Measurements from ENCODE around the gene COL23A1.

Gene COL23A1

GRCh38 chr5:178421699-178422399, 168.3 kb downstream of the COL23A1 start:
- DNase-seq (ENCODE audit: low read depth in 2 of 2) = no peak

GRCh38 chr5:178421128-178421527, 169.1 kb downstream of the COL23A1 start:
- DNase-seq (ENCODE audit: low read depth in 2 of 2) = no peak

GRCh38 chr5:178420354-178420781, 169.8 kb downstream of the COL23A1 start:
- DNase-seq (ENCODE audit: low read depth in 2 of 2) = no peak

DNA sequence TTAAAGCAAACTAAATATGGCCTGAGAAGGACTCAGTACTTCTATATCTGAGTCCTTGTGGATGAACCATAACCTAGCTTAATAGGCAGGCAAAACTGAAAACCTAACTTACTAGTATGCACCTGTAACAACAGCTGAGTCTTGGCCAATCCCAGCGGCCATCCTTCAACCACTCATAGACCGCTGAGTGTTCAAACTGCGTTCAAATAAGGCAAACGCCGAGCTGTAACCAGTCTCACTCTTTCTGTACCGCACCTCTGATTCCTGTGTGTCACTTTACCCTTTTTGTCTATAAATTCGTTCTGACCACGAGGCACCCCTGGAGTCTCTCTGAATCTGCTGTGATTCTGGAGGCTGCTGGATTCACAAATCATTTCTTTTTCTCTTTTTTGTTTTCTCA, 170.5 kb downstream of the COL23A1 start:
- DNase-seq (ENCODE audit: low read depth in 2 of 2) = no peak

GRCh38 chr5:178419196-178419595, 171.0 kb downstream of the COL23A1 start:
- DNase-seq (ENCODE audit: low read depth in 2 of 2) = no peak

DNA sequence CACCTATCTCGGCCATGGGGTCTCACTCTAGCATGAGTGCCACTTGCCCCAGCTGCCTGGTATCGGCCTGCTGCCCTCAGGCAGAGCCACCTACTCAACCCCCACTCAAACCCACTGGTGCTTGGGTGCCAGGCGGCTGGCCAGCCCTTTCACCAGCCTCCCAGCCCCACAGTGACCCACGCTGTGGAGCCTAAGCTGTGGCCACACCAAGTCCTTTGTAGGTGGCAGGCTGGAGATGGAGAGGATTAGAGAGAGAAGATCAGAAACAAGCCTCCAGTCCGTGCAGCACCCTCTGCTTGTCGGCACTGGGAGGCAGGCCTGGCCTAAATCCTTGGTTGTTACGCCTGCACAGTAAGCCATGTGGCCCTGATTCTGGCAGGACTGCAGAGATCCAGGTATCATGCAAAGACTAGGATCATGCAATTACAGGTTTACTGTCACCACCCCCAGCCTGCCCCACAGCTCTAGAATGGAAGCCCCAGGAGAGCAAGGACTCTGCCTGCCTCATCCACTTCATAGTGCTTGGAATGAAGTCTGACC, 171.7 kb downstream of the COL23A1 start:
- DNase-seq (ENCODE audit: low read depth in 2 of 2) = no peak

GRCh38 chr5:178418031-178418430, 172.2 kb downstream of the COL23A1 start:
- no peak for DNase-seq (ENCODE audit: low read depth in 2 of 2)

DNA sequence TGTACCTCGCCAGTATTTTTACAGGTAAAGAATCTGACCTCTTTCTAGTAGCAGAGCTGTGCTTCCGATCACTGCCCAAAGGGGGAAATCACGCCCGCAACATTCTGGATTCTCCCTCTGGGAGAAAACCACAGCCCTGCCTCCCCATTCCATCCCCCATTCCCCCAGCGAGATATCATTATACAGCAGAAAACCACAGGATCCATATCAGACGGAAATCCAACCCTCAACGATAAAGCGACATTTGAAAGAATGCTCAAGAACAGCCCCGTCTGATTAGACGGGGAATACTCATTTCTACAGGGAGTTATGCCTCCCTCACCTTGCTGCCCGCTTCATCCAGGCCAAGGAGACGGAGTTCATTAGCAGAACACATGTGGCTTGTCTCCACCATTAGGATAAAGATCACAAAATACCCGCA, 172.8 kb downstream of the COL23A1 start:
- DNase-seq (ENCODE audit: low read depth in 2 of 2) = no peak

- no peak for DNase-seq (ENCODE audit: low read depth in 2 of 2)
These were observed 173.3 kb downstream of the COL23A1 start for GRCh38 chr5:178416919-178417318.

DNA sequence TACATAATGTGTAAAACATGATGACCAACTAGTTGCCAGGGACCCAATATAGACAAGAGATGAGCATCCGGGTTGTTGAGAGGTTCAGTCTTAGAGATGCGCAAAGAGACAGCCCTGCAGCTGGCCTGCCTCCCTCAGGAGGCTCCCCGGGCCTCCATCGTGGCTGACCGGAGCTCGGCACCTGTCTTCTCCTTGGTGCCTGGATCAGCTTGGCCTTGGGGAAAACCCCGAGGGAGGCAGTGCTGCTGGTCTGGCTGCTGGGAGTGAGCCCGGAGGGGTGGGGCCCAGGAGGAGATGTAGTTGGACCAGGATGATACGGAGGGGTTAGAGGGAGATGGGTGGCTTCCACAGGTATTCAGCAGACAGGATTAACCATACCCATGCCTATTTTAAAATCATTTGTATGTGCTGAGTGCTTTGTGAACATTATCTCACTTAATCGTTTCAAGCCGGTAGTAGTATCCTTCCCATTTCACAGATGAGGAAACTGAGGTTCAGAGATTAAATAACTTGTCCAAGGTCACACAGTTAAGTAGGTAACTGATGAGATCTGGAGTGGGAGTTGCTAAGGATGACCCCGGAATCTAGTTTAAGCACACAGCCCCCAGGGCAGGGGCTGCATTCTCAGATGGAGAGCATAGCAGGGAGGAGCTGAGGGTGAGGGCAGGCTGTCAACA, 173.8 kb downstream of the COL23A1 start:
- no peak for DNase-seq (ENCODE audit: low read depth in 2 of 2)

DNA sequence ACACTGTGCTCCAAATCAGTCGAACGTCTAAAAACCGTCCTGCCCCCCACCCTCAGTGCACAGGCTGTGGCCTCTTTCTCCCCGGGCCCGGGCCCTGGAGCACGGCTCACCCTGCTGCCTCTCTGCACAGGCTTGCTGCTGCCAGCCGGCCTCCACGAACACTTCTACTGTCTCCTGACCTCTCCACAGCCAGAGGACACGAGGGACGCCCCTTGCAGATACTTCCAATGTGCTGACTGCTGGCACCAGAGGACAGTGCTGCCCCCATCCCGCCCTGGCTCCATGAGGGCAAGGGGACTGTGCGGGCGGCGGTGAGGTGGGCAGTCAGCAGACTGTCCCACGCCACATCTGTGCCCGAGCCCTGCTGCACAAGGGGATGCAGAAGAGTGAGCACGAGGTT, 174.8 kb downstream of the COL23A1 start:
- no peak for DNase-seq (ENCODE audit: low read depth in 2 of 2)

DNA sequence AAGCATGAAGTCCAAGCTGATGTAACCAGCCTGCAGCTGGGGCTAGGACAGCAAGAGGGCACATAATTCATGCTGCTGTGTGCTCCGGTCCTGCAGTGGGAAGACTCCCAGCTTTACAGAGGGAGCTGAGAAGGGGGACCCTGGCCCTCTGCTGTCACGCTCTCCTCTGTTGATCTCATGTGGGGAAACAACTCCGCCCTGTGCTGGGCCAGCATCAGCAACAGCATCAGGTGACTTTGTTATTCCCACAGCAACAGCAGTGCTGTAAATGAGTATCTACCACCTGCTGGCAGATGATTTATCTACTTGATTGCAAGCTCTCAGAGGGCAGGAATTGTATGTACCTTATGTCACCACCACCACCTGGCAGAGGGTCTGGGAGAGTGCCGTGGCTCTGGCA, 176.2 kb downstream of the COL23A1 start:
- no peak for DNase-seq (ENCODE audit: low read depth in 2 of 2)

- no peak for DNase-seq (ENCODE audit: low read depth in 2 of 2)
These were observed 179.1 kb downstream of the COL23A1 start for GRCh38 chr5:178411083-178411482.

- DNase-seq (ENCODE audit: low read depth in 2 of 2) = no peak
These were observed 182.5 kb downstream of the COL23A1 start for GRCh38 chr5:178407646-178408045.

DNA sequence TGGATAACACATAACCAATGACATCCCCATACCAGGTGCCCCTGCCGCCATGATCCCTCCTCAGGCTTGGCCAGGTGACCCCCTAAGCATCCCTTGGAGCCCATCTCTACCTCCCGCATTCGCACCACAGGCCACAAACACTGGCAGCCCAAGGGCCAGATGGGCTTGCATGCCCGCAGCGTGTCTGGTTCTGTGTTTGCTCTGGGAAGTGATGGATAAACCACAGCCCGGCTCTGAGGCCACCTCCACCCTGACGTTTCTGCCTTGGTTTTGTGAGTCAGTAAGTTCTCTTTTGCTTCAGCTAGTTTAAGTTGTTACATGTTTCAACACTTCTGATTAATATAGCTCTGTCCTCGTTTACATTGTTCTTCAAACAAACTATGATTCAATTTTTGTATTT, 185.2 kb downstream of the COL23A1 start:
- no peak for DNase-seq (ENCODE audit: low read depth in 2 of 2)

GRCh38 chr5:178403956-178404600, 186.1 kb downstream of the COL23A1 start:
- DNase-seq (ENCODE audit: low read depth in 2 of 2) = no peak

GRCh38 chr5:178403351-178403750, 186.8 kb downstream of the COL23A1 start:
- DNase-seq (ENCODE audit: low read depth in 2 of 2) = no peak

GRCh38 chr5:178399701-178400095, 190.5 kb downstream of the COL23A1 start:
- DNase-seq (ENCODE audit: low read depth in 2 of 2) = no peak

DNA sequence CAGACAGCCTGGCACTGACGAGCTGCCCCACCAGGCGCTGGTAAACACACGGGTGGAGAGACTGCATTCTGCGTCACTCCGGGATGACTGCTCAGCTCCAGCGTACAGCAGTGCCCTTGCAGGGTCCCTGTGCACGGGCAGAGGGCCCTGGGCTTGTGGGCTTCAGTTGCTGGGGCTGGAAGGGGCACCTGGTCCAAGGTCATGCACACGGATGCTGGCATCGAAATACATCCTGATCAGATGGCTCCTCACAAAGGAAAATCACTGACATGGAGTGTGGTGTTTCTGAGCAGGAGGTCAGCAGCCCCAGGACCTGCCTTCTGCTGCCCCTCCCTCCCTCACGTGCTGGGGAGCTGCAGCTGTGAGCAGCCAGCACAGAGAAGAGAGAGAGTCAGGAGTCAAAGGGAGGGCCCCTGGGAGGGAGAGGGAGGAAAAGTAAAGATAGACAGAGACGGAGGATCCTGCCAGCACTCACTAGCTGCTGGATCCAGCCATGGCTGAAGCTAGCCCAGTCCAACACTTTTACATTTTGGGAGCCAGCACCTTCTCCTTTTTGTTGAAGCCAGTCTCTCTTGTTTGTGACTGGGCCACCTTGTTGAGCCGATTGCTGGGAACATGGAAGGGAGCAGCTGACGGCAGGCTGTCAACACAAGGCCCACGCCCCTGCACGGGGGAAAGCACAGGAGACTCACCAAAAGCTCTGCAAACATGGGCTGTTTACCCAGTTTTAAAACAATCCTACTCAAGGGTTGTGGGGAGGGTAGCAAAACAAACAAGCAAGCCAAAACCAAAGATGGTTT, 191.1 kb downstream of the COL23A1 start:
- DNase-seq (ENCODE audit: low read depth in 2 of 2) = no peak

- no peak for DNase-seq (ENCODE audit: low read depth in 2 of 2)
These were observed 193.1 kb downstream of the COL23A1 start for GRCh38 chr5:178396796-178397720.

GRCh38 chr5:178394074-178394473, 196.1 kb downstream of the COL23A1 start:
- DNase-seq (ENCODE audit: low read depth in 2 of 2) = no peak
